GM12878 (cell line): ENCODE measurements around the gene SAMD4A. TPM values are rescaled to one million over a fixed set of nuclear protein-coding genes. Genes with fewer than 3 reads are reported as not detected.
A peak's percentile ranks its signal among the peaks of the same experiment; 100 is the strongest.

Experiments
- ATAC-seq: fragments of 200-7000 bp; cut with Tn5 transposase; 3 replicates; pipeline ENCODE4 v1.9.1; 2020; ENCODE audit warnings: mild to moderate bottlenecking, moderate library complexity
- BruUV-seq: library from RNA; stranded (reverse); fragments of 400-500 nt; replicated peaks from 2 replicates; lab custom pipeline; 2021; lab: Mats Ljungman, UMichigan
- CTCF ChIA-PET: fragments of 300-600 bp; sonication (Branson Sonifier 250); formaldehyde crosslinking; extraction: SDS; loops from one replicate; lab custom pipeline; 2021; ENCODE audit warnings: inconsistent platforms; lab: Yijun Ruan, JAX
- POLR2A ChIA-PET: fragments of 350-600 bp; formaldehyde crosslinking; extraction: SDS; loops from one replicate; lab custom pipeline; 2021; ENCODE audit warnings: inconsistent platforms; lab: Charles Lee
- RAD21 ChIA-PET: fragments of 300-600 bp; sonication (Branson Sonifier 250); formaldehyde crosslinking; loops from one replicate; lab custom pipeline; 2023; ENCODE audit warnings: antibody characterized with exemption; ENCODE audit not compliant: unreplicated experiment; lab: Charles Lee
- SMC1A ChIA-PET: fragments of 300-600 bp; sonication (Branson Sonifier 250); formaldehyde crosslinking; loops from one replicate; lab custom pipeline; 2023; ENCODE audit not compliant: unreplicated experiment, uncharacterized antibody; lab: Charles Lee
- DNase-seq: peaks from one replicate; pipeline ENCODE4 v3.0.0-alpha.2; 2011; ENCODE audit warnings: low read depth, low spot score
- FAIRE-seq: peaks from 3 replicates; lab custom pipeline; 2011; peaks lifted over from hg19 to GRCh38; lab: Jason Lieb, UNC
- H2AFZ ChIP-seq: 2 replicates; pipeline ENCODE4 v1.6.0; 2011; ENCODE audit warnings: low read depth, low read length, control low read depth; ENCODE audit not compliant: control insufficient read depth
- H3K27ac ChIP-seq: 2 replicates; pipeline ENCODE4 v1.5.1; 2011; ENCODE audit warnings: control low read depth; ENCODE audit not compliant: control insufficient read depth, insufficient read depth
- H3K27me3 ChIP-seq, 2 experiments: replicated peaks in 1 of 2; 2 replicates each; pipeline versions ENCODE4 v1.6.0 to v1.6.1; 2011; ENCODE audit warnings: low read length in 1 of 2; ENCODE audit not compliant: control insufficient read depth in 2 of 2, insufficient read depth in 2 of 2
- H3K36me3 ChIP-seq, 2 experiments: 2 replicates each; pipeline ENCODE4 v1.5.1; 2011; ENCODE audit warnings: low read length in 1 of 2; ENCODE audit not compliant: control insufficient read depth in 2 of 2, insufficient read depth in 2 of 2
- H3K4me1 ChIP-seq: 2 replicates; pipeline ENCODE4 v1.6.1; 2011; ENCODE audit warnings: mild to moderate bottlenecking, low read length, moderate library complexity, mixed read lengths; ENCODE audit not compliant: control insufficient read depth, insufficient read depth
- H3K4me2 ChIP-seq: 2 replicates; pipeline ENCODE4 v1.6.0; 2011; ENCODE audit warnings: control low read depth; ENCODE audit not compliant: control insufficient read depth, insufficient read depth
- H3K4me3 ChIP-seq: fragments of 200-600 bp; sonication (generic); 2 replicates; pipeline ENCODE4 v1.5.1; 2016
- H3K79me2 ChIP-seq: 2 replicates; pipeline ENCODE4 v1.6.0; 2011; ENCODE audit warnings: low read length; ENCODE audit not compliant: control insufficient read depth, insufficient read depth
- H3K9ac ChIP-seq: 2 replicates; pipeline ENCODE4 v1.8.0; 2011; ENCODE audit warnings: low read length, control low read depth, mixed read lengths; ENCODE audit not compliant: control insufficient read depth, insufficient read depth
- H3K9me3 ChIP-seq: replicated peaks from 3 replicates; pipeline ENCODE4 v1.5.1; 2011; ENCODE audit warnings: mild to moderate bottlenecking, low read length; ENCODE audit not compliant: control insufficient read depth, insufficient read depth
- H4K20me1 ChIP-seq: 2 replicates; pipeline ENCODE4 v1.6.0; 2011; ENCODE audit not compliant: control insufficient read depth, insufficient read depth
- ESRRA ChIP-seq: IDR thresholded peaks from 2 replicates; pipeline ENCODE4 v1.6.1; 2012; ENCODE audit warnings: mild to moderate bottlenecking, low read length, improper control_type of control experiment
- IKZF1 ChIP-seq: fragments of 450-650 bp; conservative IDR thresholded peaks from 2 replicates; pipeline ENCODE4 v1.6.1; 2017; ENCODE audit warnings: antibody characterized with exemption, mild to moderate bottlenecking
- MXI1 ChIP-seq: fragments of 150-350 bp; IDR thresholded peaks from 2 replicates; pipeline ENCODE4 v1.6.1; 2011; ENCODE audit warnings: low read depth, mild to moderate bottlenecking, inconsistent platforms, low read length, improper control_type of control experiment
- TCF12 ChIP-seq: IDR thresholded peaks from 2 replicates; pipeline ENCODE4 v1.6.1; 2011; ENCODE audit warnings: low read depth, mild to moderate bottlenecking, low read length
- ZNF207 ChIP-seq: fragments of 450-650 bp; IDR thresholded peaks from 2 replicates; pipeline ENCODE4 v1.6.1; 2014; ENCODE audit warnings: antibody characterized with exemption, mild to moderate bottlenecking, borderline replicate concordance
- WGBS: methylation state at CpG from one replicate; pipeline ENCODE4 v1.1.6; 2016; ENCODE audit warnings: low lambda C conversion rate; ENCODE audit not compliant: insufficient replicate concordance, insufficient coverage; ENCODE audit errors: missing lambda C conversion rate; 5-methylcytosine and 5-hydroxymethylcytosine counted together
- in situ Hi-C: fragments of 300-500 bp; cut with MboI; formaldehyde crosslinking; loops from 9 replicates; pipeline ENCODE4 v1.14.3; 2018; ENCODE audit warnings: mixed read lengths
- intact Hi-C: fragments of 100-400 bp; cut with micrococcal nuclease; formaldehyde crosslinking; loops from one replicate; pipeline ENCODE4 v1.14.2; 2022; ENCODE audit not compliant: unreplicated experiment
- polyA plus RNA-seq, 11 experiments: library from polyadenylated mRNA; depleted of rRNA in 4 of 11; unstranded in 6 of 11; stranded (reverse) in 5 of 11; fragments of >200 nt; fragmentation: Nextera tagmentation in 4 of 11; fragmentation: Illumina TruSeq in 1 of 11; extraction: Ambion mirVana in 4 of 11; extraction: Trizol in 1 of 11; gene quantifications; 1 replicate in 1 of 11; 2 replicates in 10 of 11; pipeline versions ENCODE4 v1.2.1 to v1.2.3, GENCODE V29; 2011 to 2016; ENCODE audit warnings: inconsistent platforms in 2 of 11, missing spikeins in 2 of 11, low read depth in 1 of 11
- total RNA-seq, 4 experiments: library from RNA; depleted of rRNA in 3 of 4; stranded (reverse); fragments of >200 nt in 3 of 4; fragmentation: Illumina TruSeq in 1 of 4; extraction: Trizol in 1 of 4; gene quantifications; 2 replicates each; pipeline versions ENCODE4 v1.2.1 to v1.2.3, GENCODE V29; 2013 to 2021

Gene SAMD4A
- total and polyA plus RNA-seq, 10 of the 15 experiments (the other 5 are each of a cell fraction or from before 2014, with no cell fraction given) = 0.05 to 0.56 (median 0.31) TPM

DNA sequence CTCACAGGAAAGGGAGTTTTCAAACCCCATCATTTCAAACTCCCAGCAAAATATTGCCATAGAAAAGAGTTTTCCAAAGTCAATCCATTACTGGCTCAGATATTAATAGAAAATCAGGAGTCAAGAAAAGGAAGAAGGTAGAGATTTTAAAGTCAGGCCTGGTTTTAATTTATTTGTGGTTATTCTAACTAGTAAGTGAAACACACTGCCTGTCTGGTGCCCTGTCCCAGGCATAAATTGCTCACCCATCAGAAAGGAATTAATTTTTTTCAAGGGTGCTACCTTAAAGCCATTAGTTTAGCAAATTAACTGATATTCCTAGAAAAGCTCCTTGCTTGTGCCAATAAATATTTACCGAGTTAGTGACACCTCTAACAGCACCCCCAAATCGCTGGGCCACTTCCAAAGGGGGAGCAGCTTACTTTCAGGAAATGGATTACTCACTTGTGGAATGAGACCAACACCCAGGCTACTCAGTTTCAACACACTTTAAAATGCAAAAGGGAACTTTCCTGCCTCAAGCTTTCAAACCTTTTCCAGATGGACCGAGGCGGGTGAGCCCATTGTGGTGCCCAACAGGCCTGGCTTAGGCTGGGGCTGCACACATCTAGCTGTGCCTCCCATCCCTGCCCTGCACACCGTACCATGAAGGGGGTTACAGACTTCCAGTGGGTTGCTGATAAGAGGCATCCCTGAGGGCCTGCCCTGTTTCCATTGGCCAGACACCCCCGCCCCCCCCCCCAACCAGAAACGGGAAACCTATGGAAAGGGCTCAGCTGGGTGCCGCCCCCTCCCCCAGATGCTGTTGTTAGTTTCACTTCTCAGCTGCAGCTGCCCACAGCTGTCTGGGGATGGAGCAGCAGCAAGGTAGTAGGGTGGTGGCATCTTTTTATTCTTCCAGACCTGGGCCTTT, 117.2 kb downstream of the SAMD4A start:
- FAIRE-seq = no peak
- ChIA-PET SMC1A (interaction anchor here (0.8 to 2.4 kb wide), 2 partner anchors 119 to 120 kb away, joined by 3 to 12 read pairs; no protein-coding TSS in a partner anchor), POLR2A (no interaction called here), RAD21 (no interaction called here)
- DNase-seq = no peak
- H3K27ac ChIP-seq = no peak overlapping the region
- no peak overlapping the region for H3K9ac ChIP-seq
- TF ChIP-seq TCF12 = peak; percentile 60; the same call in 1 of the 2 replicates
- TF ChIP-seq MXI1 = no peak
- TF ChIP-seq, all 136 proteins: peak for 1
- BruUV-seq = no TSS peak
- no peaks in the 10 kb centered on the region for H3K36me3 ChIP-seq
- H3K4me2 ChIP-seq = no peak overlapping the region
- H2AFZ ChIP-seq = no peak overlapping the region
- in situ Hi-C loops (no loop called here), intact Hi-C loops (no loop called here)
- no peaks in the 10 kb centered on the region for H3K4me1 ChIP-seq
- no peaks in the 10 kb centered on the region for H3K27me3 ChIP-seq
- peaks cover 7% of the 10 kb centered on the region; the same call in 2 of the 3 replicates for H3K9me3 ChIP-seq
- CTCF ChIA-PET = interaction anchor here (1.0 kb wide), 2 partner anchors 41 to 152 kb away, joined by 3 to 7 read pairs; no protein-coding TSS in a partner anchor
- WGBS = 62% methylated on average over 6 of the region's 8 CpGs
- no peaks in the 10 kb centered on the region for H4K20me1 ChIP-seq
- H3K4me3 ChIP-seq = no peak overlapping the region
- no peaks in the 10 kb centered on the region for H3K79me2 ChIP-seq
- ATAC-seq = peak; percentile 42; the same call in 1 of the 3 replicates

DNA sequence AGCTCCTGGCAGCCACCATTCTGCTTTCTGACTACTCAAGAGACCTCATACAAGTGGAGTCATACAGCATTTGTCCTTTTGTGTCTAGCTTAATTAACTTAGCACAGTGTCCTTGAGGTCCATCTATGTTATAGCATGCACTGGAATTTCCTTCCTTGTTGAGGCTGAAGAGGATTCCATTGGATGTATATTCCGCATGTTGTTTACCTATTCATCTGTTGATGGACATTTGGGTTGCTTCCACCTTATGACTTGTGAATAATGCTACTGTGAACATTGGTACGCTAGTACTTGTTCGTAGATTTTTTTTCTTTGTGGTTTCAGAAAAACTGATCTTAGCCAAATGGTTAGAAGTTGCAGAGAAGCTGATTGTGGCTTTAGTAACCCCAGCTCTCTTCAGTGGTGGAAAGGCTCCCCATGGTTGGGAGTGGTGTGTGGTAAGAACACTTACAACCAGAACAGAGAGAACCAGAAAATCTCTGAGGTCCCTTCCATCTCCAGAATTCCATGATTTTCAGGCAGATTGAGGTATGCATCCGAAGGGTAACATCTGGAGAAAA, 118.4 kb downstream of the SAMD4A start:
- in situ Hi-C loops = no loop called here
- no peak overlapping the region for H3K4me2 ChIP-seq
- BruUV-seq = no TSS peak
- SMC1A ChIA-PET = interaction anchor here (0.8 to 2.4 kb wide), 6 partner anchors 19 to 121 kb away, joined by 3 to 12 read pairs (median 4); no protein-coding TSS in a partner anchor
- no peaks in the 10 kb centered on the region for H3K36me3 ChIP-seq
- FAIRE-seq = no peak
- ATAC-seq = no peak
- no peaks in the 10 kb centered on the region for H4K20me1 ChIP-seq
- H3K27me3 ChIP-seq = no peaks in the 10 kb centered on the region
- intact Hi-C loops = no loop called here
- peaks cover 7% of the 10 kb centered on the region; the same call in 2 of the 3 replicates for H3K9me3 ChIP-seq
- no peak overlapping the region for H2AFZ ChIP-seq
- 93% methylated on average over 4 of the region's 4 CpGs for WGBS
- H3K79me2 ChIP-seq = no peaks in the 10 kb centered on the region
- no peak overlapping the region for H3K9ac ChIP-seq
- H3K27ac ChIP-seq = no peak overlapping the region
- CTCF ChIA-PET = interaction anchor here (1.0 to 1.6 kb wide), 5 partner anchors 42 to 153 kb away, joined by 3 to 7 read pairs (median 3); no protein-coding TSS in a partner anchor
- TF ChIP-seq ZNF207 (no peak), IKZF1 (no peak), ESRRA (no peak)
- RAD21 ChIA-PET = interaction anchor here (0.7 to 1.7 kb wide), 5 partner anchors 43 to 119 kb away, joined by 3 to 6 read pairs (median 4); partner anchors contain the start of gene SAMD4A
- no peak overlapping the region for H3K4me3 ChIP-seq
- no peak for DNase-seq
- POLR2A ChIA-PET = no interaction called here
- no peaks in the 10 kb centered on the region for H3K4me1 ChIP-seq
